ENCODE data around the gene ABCB9. TPM values are rescaled to one million over a fixed set of nuclear protein-coding genes. Genes with fewer than 3 reads are reported as not detected.

ABCB9 gene
- total RNA-seq, 1 donor from 2014 or later: 7.2 TPM

DNA sequence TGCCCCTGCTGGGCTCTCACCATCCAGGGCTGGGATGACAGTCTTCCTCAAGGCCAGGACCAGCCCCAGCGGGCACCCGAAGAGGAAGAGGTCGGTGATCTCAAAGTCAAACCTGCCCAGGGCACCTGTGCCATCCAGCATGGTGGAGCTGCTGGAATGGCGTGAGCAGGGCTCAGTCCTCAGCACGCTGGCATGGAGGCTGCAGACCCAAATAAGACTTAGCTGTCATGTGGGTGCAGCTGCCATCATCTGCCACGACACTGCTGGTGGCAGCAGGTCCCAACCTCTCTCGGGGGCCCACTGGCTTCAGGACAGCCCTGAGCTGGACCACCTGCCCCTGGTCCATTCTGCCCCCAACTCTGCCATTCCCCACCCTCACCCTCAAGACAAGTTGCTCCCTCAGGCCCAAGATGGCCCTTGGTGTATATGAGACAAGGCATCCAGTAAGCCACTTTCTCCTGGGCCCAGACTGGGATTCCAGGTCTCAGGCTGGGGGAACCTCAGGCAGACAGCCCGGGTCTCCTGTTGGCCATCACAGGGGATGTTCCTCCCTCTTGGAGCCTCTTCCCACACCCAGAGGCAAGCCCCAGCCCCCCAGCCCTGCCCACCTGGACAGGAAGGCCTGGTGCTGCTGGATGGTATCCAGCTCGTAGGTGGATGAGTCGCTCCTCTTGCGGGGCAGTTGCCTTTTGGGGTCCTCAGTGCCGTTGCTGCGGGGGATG, 28.7 kb upstream of the ABCB9 start:
- DNase-seq (ENCODE audit: low spot score): no peak

DNA sequence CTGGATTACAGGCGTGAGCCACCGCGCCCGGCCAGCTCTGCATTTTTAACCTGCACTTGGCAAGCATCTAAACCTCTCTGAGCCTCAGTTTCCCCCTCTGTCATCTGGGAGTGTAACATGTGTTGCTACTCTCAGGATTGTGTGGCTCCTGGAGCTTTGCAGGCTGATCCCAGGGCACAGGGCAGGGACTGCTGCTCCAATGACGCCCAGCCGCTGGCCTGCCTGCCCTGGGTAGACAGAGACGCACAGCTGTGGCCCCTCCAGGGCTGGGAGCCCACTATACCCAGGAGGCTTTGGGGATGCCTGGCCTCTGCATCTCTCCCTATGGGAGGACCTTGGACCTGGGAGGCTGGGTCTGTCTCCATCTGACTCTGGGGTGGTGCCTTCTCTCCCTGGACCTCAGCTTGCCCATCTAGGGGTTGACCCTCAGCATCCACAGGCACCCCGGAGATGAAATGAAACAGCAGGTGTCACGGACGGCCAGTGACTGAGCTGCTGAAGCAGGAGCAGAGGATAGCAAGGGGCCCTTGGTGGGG, 27.9 kb upstream of the ABCB9 start:
- no peak for DNase-seq (ENCODE audit: low spot score)

DNA sequence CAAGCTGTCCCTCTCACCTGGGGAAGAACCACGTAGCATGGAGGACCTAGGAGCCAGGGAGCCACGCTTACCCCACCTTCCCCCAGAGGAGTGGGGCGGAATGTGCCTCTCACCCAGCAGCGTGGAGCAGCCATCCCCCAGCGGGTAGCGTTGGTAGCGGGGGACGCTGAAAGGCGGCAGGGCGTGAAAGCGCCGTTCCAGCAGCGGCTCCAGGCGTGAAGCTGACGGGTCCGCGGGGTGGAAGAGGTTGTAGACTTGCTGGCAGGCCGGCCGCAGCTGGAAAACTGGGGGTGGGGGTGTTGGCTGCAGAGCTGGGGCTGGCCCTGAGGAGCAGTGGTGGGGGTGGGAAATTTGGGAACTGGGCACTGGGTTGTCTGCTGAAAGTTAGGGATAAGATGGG, 26.1 kb upstream of the ABCB9 start:
- DNase-seq (ENCODE audit: low spot score): no peak

DNA sequence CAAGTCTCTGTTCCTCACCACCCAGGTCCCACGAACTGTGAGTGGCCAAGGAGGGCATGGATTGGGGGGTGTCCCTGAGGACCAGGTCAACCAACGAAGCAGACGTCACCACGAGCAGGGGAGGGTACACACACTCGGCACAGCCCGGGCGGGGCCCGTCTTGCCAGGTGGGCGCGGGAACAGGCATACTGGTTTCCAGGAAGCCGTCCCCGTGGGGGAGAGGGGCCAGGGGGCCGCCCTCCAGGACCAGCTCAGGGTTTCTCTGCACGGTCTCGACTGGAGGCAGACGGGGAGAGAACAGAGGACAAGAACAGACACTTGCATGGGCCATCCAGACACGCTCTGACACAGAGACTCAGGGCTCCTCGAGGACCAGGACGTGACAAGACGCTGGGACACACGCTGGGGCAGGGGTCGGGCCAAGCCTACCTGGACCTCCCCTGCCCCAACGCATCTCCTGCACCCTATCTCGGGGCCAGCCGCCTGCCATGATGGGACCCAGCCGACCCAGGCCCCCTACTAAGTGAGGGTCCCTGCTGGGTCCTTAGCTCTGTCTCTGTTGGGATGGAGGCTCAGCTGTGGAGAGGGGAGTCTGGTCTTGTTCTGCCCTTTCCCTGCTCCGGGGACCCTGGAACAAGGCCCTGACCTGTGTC, 25.5 kb upstream of the ABCB9 start:
- no peak for DNase-seq (ENCODE audit: low spot score)

DNA sequence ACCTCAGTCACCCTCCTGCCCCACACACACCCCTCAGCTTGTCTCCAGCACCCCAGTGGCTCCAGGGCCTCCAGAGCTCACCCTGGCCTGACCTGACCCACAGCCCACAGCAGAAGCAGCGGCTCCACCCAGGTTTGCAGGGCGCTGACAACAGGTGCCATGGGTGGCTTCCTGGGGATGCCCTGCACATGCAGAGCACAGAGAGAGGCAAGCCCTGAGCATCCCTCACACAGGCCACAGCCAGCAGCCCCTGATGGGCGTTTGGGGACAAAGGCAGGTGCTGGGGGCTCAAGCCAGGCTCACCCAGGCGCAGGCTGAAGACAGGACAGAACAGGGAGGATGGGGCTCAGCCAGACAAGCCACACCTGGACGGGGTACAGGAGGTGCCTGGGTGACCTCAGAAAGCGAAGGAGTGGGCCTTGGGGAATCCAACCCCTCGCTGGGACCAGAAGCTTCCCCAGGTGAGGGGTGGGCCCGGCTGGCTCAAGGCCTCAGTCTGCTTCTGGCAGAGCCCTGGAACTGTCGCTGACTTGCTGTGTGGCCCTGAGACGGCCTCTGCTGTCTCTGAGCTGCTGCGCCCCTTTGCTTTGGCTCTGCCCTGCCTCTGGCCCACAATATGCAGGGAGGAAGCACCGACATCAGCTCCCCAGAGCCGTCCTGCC, 24.8 kb upstream of the ABCB9 start:
- DNase-seq (ENCODE audit: low spot score): no peak

DNA sequence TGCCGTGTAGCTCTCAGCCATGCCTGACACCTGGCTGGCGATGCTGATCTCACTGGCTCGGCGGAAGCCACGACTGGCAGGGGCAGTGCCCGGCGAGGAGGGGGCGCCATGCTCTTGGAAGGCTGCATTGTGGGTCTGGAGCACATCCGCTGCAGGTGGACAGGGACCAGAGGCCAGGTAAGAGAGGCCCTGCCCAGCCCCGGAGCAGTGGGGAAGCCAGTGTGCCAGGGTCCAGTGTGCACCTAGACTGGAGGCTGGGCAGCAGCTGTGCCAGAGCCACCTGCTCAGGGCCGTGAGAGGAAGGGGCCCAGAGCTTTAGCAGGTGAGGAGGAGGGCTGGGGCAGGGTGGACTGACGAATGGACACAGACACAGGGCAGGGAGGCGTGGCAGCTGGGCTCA, 24.3 kb upstream of the ABCB9 start:
- no peak for DNase-seq (ENCODE audit: low spot score)

DNA sequence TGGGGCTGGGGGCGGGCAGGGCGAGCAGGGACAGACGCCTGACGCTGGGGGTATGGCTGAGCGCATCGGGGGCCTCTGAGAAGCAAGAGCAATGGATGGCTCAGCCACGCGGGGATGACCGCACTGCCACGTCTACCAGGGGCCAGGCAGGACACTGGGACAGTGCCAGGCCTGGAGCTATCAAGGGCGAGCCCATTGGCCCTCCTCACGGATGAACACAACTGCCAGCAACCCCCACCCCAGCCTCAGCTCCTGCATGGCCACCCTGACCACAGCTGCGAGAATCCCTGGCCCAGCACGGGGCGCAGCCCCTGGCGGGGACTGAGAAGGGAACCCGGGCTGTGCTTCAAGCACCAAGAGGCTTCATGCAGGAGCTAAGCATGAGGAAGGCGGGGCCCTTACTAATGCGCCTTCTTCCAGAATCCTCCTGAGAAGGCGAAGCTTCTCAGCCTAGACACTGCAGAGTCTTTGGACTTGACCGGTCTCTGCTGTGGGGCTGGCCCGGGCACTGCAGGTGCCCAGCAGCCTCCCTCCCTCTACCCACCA, 23.7 kb upstream of the ABCB9 start:
- DNase-seq (ENCODE audit: low spot score): no peak

DNA sequence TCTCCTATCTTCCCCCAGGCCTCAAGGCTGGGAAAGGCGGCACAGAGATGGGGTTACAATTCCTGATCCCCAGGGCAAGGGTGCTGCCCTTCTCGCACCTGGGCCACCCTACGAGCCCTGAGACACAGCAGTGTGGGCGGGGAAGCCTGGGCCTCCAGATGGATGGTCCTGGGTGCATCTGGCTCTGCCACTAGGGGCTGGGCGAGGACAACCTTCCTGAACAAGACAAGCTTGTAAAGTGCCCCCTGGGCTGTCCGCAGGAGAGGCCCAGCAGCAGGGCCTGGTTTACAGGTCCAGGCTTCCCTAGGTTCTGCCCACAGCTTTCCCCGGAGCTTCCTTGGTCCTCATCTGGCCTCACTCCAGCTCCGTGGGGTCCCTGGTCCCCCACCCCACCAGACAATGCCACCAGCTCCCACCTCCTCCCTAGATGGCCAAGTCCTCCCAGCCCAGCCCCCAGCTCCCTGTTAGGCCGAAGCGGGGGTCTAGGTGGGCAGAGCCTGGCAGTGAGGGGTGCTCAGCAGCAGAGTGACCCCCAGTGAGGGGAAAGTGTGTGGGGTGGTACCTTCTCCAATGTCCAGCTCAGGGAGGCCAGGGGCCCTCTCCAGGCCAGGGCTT, 23.1 kb upstream of the ABCB9 start:
- no peak for DNase-seq (ENCODE audit: low spot score)

DNA sequence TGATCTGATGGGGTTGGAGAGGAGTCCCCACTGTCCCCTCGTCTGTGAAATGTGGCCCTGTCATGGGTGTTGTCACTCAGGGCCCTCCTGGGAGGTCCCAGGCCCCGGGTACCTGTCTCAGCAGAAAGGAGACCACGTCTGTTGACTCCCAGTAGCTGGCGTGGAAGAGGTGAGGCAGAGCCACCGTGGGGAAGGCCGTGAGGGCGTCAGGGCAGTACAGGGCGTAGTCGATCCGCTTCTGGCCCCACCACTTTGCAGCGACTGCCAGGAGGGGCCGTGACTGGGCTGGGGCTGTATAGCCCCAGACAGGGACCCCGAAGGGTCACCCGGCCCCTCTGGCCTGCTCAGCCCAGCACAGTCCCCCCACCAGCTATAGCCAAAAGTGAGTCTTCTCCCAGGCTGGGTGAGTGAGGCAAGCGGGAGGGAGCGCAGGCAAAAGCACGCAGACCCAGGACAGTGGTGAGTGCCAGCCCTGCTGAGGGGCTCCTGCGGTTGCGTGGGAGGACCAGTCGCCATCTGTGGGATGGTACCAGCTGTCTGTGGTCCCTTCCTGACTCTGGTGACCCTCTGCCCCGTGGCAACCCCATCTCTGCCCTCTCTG, 22.4 kb upstream of the ABCB9 start:
- no peak for DNase-seq (ENCODE audit: low spot score)

DNA sequence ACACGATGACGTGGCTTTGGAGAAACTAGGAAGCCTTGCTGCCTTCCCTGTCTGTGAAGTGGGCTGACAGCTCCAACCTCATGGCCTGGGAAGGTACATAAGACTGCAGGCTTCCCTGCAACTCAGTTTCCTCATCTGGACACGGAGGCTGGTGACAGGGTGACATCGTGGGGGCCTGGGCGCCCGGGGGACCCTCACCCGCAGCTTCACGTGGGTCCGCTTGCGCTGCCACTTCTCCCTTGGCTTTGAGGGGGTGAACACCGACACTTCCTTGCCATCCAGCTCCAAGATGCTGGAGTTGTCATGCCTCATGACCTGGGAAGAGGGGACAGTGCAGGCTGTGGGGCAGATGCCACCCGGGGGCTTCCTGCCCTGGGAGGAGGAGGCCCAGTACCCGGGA, 21.8 kb upstream of the ABCB9 start:
- DNase-seq (ENCODE audit: low spot score): no peak

DNA sequence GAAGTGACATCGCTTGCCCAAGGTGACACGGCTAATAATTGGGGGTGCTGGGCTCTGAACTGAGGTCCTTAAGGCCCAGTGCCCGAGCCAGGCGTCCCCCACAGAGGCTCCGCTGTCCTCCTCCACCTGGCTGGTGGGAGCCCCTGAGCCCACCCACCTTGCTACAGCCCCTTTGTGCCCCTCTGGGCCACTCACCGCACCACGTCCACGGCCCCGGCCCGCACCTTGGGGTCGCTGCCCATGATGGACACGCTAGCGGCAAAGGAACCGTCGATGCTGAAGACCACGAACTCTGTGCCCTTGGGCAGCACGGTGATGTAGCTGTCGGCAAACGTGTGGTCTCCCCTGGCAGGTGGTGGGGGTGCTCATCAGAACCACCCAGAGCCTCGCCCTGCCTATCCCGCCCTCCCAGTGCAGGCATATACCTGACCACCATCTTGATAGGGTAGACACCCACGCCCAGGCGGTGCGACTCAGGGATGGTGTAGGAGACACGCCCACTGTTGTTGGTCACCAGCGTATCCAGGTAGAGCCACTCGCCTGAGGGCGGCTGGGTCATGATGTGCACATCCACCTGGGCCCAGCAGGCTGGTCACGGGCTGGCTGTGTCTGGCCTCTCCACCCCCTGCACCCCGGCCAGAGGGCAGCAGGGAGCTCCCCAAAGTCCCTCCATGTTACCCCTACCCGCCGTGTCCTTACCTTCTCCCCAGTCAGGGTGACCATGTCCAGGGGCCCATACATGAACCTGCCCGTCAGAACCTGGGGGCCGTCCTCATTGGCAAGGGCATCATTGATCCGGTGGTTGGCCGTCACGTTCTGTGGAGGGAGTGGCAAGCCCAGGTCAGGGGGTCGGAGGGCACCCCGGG, 21.1 kb upstream of the ABCB9 start:
- no peak for DNase-seq (ENCODE audit: low spot score)

DNA sequence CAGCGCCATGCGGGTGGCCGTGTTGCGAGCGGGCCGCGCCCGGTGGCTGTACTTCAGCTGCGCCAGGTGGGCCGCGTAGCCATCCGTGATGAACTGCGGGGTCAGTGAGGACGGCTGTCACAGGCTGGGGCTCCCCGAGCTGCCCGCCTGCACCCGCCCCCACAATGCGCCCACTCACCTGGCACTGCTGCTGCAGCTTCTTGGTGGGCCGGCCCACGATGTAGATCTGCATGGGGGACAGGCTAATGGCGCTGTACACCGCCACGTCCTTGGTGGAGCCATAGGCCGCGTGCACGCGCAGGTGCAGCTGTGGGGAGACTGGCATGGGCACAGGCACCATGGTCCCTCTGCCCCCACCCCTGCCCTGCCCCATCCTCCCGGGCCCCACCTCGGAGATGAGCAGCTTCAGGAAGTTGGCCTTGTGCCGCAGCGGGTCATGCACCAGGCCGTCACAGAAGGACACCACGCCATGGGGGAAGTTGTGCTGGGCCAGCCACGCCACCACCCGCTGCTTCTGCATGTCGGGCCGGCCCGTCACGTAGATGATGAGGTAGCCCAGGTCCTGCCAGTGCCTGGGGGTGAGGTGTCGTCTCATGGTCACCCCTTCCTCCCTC, 20.1 kb upstream of the ABCB9 start:
- no peak for DNase-seq (ENCODE audit: low spot score)

DNA sequence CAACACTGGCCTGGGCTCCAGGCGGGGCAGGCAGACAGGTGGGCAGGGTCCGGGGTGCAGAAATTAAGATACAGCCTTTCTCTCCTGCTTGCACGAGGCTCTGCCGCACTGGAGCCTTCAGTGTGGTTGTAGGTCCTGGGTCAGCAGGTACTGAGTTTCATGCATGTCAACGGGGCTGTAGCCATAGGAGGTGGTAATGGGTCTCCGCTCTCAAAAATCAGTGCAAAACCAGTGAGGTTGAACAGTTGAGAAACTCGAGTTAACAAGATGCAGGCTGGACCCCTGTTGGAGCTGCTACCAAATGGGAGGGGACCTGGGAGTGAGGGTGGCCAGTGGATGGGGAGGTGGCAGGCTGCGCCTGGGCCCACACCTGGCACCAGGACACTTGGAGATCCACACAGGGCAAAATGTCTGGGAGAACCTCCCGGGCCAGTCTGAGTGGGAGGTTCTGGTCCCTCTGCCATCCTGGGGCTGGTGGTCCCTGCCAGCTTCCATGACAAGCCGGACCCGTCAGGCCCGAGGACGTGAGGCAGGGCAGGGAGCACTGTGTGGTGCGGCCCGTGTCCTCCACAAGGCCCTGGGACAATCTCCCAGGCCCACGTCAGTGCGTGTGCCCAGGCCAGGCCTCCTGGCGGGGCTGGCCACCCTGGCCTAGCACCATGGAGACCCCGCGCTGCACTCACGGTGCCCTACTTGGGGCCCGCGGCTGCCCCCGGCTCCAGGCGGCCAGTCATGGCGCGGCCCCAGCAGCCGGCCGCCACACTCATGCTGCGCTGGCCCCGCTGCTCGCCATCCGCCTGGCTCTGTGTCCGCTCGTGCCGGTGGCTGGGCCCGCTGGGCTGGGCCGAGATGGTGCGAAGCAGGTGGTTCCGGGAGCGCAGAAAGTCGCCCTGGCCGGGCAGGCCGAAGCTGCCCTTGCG, 19.3 kb upstream of the ABCB9 start:
- no peak for DNase-seq (ENCODE audit: low spot score)

DNA sequence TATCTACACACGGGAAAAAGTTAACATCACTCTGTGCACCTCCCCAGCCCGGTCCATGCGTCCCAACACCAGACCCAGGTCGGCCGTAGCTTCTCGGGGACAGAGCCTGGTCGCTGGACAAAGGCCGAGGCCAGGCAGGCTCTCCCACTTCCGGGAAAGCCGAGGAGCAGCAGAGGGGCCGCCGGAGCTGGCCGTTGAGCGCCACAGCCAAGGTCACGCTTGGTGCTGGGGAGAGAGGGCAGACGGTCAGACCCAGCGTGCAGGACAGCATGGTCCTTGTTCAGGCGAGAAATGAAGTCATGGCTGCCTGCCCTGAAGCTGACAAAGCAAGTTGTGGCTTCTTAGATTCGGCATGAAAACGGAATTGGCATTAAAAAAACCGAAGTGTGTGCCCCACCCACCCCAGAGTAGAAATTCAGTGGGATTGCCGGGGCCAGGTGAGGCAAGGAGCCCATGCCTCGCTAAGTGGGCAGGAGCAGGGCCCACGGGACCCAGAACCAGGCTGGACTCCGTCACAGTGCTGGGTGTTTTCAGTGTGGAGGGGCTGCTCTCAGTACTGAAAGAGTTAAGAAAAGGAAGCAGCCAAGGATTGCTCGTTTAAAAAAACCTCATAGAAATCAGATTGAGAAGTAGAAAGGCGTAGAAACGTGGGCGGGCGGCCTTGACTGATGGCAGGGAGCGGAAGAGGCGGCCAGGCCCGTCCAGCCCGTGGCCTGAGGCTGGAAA, 18.5 kb upstream of the ABCB9 start:
- no peak for DNase-seq (ENCODE audit: low spot score)

DNA sequence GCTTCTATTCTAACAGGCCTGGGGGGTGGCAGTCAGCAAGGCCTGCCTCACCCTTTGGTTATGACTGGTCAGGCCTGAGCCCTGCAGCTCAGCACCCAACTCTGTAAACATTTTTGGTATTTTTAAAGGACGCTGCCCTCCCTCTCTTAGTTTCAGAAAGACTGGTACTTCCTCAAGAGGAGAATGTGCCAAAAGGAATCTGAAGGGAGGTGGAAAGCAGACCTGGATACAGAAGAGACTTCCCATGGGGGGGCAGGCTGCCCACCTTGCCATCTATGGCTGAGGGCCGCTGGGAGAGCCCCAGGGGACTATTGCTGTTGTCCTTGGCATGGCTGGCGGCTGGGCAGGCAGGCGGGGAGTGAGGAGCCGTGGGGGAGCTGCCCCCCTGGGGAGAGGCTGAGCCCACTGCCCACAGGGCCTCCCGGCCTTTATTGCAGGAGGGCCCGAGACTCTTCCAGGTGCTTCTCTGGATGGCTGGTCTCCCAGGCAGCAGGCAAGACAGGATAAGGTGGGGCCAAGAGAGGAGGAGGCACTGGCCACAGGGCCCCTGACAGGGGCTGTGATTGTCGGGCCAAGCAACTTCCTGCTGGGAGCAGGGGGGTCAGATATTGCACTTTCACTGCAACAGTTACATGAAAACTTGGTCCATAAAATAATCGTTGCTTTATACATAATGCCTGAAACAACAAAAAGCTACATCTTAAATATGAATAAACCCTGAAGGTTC, 17.7 kb upstream of the ABCB9 start:
- DNase-seq (ENCODE audit: low spot score): no peak

DNA sequence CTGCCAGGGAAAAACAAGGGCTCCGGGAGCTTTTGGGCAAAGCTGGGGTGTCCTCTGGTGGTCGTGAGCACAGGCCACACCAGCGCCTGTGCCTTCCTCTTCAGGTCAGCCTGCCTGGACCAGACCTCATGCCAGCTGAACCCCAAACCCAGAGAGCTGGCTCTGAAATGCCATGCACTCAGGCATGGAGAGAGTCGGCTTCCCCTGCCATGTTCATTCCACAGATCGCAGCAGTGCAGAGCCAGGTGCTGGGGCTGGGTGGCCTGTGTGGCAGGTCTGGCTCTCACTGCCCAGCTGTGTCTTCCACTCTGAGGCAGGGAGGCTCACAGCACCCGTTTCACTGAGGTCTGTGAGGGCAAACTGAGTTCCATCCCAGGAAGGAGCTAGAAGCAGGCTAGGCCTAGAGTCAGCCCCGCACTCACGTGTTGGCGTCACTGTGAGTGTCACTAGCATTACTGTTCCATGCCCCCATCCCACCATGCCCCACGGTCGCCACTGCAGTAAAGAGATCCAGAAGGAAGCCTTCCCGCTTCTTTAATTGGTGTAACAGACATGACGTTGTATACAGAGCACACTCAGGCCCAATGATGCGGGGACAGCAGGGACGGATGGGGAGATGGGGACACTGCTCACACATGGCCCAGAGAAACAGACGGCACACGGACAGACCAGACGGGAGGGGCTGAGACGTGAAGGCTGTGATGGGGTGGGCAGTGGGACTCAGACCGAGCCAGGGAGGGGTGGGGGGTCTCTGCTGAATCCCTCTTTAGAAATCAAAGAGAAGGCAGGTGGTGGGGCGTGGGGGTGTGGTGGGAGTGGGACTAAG, 16.9 kb upstream of the ABCB9 start:
- DNase-seq (ENCODE audit: low spot score): no peak

DNA sequence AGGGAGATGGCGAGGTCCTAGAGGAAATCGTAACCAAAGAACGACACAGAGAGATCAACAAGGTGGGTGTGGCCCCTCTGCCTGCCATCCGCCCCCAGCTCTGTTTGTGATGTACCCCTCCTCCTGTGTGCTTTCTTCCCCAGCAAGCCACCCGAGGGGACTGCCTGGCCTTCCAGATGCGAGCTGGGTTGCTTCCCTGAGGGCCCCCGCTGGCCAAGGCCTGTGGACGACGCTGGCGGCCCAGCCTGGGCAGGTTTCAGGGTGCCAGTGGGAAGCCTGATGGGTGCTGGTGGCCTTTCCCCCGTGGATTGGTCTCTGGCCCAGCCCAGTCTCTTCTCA, 16.2 kb upstream of the ABCB9 start:
- no peak for DNase-seq (ENCODE audit: low spot score)

Measured in ureter (tissue), 1 donor.